ENCODE results near the gene SS18. TPM values are rescaled to one million over a fixed set of nuclear protein-coding genes. Genes with fewer than 3 reads are reported as not detected.

The SS18 gene
- total RNA-seq, 4 donors from 2014 or later, result 108 to 287 (median 123) TPM

- H3K4me3 ChIP-seq (ENCODE audit: low read depth, poor library complexity, severe bottlenecking), result no peak overlapping the region
- intact Hi-C loops (cut with DNase I; ENCODE audit: low total_unique reads), result no loop called here
- WGBS, 2 donors, result 85 to 100% methylated on average over 1 of the region's 1 CpG
- DNase-seq (ENCODE audit: low spot score in 2 of 2), result no peak
- TF ChIP-seq POLR2A (IDR thresholded peaks at IDR 0.05) (no peak), CTCF (IDR thresholded peaks at IDR 0.05) (no peak)
Measured at GRCh38 chr18:26008096-26008495, 82.3 kb downstream of the SS18 start.

GRCh38 chr18:26005950-26006349 is 84.5 kb downstream of the SS18 start:
- H3K4me3 ChIP-seq (ENCODE audit: low read depth, poor library complexity, severe bottlenecking), result no peak overlapping the region
- intact Hi-C loops (cut with DNase I; ENCODE audit: low total_unique reads), result no loop called here
- TF ChIP-seq CTCF (IDR thresholded peaks at IDR 0.05) (no peak), POLR2A (IDR thresholded peaks at IDR 0.05) (no peak)
- no peak for DNase-seq (ENCODE audit: low spot score in 2 of 2)
- WGBS, 2 donors, result 50 to 52% methylated on average over 1 of the region's 1 CpG

- no peak for DNase-seq (ENCODE audit: low spot score in 2 of 2)
- 90 to 94% methylated on average over 13 of the region's 13 CpGs for WGBS, 2 donors
- intact Hi-C loops (cut with DNase I; ENCODE audit: low total_unique reads), result no loop called here
- no peak overlapping the region for H3K4me3 ChIP-seq (ENCODE audit: low read depth, poor library complexity, severe bottlenecking)
- no peak for TF ChIP-seq CTCF (IDR thresholded peaks at IDR 0.05)
- no peak for TF ChIP-seq POLR2A (IDR thresholded peaks at IDR 0.05)
Measured at GRCh38 chr18:26004832-26005231, 85.6 kb downstream of the SS18 start.

GRCh38 chr18:26003817-26004216 is 86.6 kb downstream of the SS18 start:
- DNase-seq (ENCODE audit: low spot score in 2 of 2), result no peak
- WGBS, 2 donors, result 69 to 85% methylated on average over 4 of the region's 4 CpGs
- intact Hi-C loops (cut with DNase I; ENCODE audit: low total_unique reads), result no loop called here

GRCh38 chr18:26003356-26003755 is 87.1 kb downstream of the SS18 start:
- no peak for DNase-seq (ENCODE audit: low spot score in 2 of 2)
- 61 to 67% methylated on average over 2 of the region's 2 CpGs for WGBS, 2 donors
- H3K4me3 ChIP-seq (ENCODE audit: low read depth, poor library complexity, severe bottlenecking), result no peak overlapping the region
- TF ChIP-seq CTCF (IDR thresholded peaks at IDR 0.05), result no peak
- TF ChIP-seq POLR2A (IDR thresholded peaks at IDR 0.05), result no peak
- intact Hi-C loops (cut with DNase I; ENCODE audit: low total_unique reads), result no loop called here

More at GRCh38 chr18:26003817-26004216, 86.6 kb downstream of the SS18 start:
- H3K4me3 ChIP-seq (ENCODE audit: low read depth, poor library complexity, severe bottlenecking), result no peak overlapping the region
- TF ChIP-seq CTCF (IDR thresholded peaks at IDR 0.05), result no peak
- TF ChIP-seq POLR2A (IDR thresholded peaks at IDR 0.05), result no peak

- TF ChIP-seq CTCF (IDR thresholded peaks at IDR 0.05), result no peak
- no peak for TF ChIP-seq POLR2A (IDR thresholded peaks at IDR 0.05)
- 81 to 86% methylated on average over 1 of the region's 1 CpG for whole genome bisulfite sequencing, 2 donors
- DNase-seq (ENCODE audit: low spot score in 2 of 2), result no peak
- H3K4me3 ChIP-seq (ENCODE audit: low read depth, poor library complexity, severe bottlenecking), result no peak overlapping the region
- intact Hi-C loops (cut with DNase I; ENCODE audit: low total_unique reads), result no loop called here
Measured at GRCh38 chr18:26002375-26002910, 88.0 kb downstream of the SS18 start.

Measured in lower leg skin (tissue), 4 donors.